HG03045 (cell line): ENCODE measurements around the gene LURAP1L.

Source experiments
- ATAC-seq: cut with Tn5 transposase; IDR thresholded peaks from one replicate; pipeline ENCODE4 v1.9.1; 2021; ENCODE audit warnings: mild to moderate bottlenecking, moderate library complexity; ENCODE audit not compliant: unreplicated experiment

The LURAP1L gene

DNA sequence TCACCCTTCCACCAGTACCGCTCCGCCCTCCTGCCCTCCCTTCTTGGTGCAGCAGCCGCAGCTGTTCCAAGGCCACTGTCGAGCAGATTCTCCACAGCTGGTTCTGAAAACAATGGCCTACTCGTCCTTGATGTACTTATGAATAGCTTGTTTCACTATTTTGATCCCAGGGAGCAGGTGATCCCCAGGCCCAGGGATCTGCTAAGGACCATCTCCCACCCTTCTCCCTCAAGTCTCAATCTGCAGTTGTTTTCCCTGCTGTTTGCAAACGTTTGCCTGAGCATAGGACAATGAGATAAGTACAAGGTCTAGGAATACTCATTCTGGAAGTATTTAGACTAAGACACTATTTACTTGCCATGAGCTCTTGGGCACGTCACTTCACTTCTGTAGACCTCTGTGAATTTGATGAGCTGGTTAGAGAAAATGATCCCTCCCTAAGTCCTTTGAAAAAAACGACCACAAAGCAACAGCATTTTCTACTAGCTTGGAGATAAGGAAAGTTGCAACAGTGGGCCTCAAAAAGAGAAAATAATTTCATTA lies 1.8 kb downstream of the LURAP1L start:
- no peak for ATAC-seq

DNA sequence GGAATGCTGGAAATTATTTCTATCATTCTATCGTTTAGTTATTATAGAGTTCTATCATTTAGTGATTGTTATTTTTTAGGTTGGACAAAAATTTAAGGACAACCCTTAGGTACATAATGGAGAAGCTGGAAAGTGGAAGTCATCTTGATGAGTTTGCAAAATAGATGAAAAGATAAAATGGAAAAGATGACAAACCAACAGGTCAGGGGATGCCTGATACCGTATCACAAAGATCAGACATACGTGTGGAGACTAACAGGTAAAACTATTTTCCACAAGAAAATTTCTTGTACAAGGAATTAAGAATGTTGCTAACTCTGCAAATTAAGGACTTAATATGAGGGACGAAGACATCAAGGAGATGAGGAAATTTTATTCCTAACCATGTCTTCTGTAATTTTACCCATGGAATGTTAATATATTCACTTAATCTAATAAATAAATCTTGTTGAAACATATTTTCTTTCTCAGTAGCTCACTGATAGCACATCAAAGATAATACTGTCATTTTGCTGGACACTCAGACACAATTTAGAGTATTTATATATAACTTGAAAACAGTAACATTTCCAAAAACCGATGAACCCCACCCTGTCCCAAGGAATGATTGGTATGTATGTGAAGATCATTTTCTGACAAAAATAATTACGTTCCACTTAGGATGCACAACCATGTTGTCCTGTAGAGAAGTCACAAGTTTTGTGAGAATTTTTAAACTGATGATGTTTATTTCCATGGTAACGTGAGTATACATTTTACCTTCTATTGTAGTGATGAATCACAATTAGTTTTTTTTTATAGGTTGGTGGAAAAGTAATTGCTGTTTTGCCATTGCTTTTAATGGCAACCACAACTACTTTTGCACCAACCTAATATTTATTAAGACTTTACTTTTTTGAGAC lies 2.6 kb downstream of the LURAP1L start:
- no peak for ATAC-seq

DNA sequence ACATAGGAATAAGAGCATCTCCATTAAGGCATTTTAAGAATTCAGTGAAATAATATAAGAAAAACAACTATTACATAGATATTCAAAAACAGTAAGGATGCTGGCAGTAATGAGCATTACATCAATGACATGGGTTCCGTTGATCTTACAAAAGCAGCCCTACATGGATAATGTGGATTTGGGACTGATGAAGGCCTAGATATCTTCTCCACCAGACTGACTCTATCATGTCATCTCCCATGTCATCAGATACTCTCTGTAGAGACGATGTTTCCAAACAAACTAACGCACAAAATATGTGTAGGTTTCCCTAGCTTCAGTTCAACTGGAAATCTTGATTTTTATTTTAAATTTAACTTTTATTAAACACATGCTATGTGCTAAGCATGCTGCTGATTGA lies 3.6 kb downstream of the LURAP1L start:
- no peak for ATAC-seq

DNA sequence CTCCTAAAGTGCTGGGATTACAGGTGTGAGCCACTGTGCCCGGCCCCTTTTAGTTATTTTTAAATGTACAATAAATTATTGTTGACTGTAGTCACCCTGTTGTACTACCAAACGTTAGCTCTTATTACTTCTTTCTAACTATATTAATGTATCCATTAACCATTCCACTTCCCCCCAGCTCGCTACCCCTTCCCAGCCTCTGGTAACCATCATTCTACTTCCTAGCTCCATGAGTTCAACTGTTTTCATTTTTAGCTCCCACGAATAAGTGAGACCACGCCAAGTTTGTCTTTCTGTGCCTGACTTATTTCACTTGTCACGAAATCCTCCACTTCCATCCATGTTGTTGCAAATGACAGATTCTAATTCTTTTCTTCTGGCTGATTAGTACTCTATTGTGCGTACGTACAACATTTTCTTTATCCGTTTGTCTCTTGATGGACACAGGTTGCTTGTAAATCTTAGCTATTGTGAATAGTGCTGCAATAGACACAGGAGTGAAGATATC lies 6.5 kb downstream of the LURAP1L start:
- no peak for ATAC-seq

DNA sequence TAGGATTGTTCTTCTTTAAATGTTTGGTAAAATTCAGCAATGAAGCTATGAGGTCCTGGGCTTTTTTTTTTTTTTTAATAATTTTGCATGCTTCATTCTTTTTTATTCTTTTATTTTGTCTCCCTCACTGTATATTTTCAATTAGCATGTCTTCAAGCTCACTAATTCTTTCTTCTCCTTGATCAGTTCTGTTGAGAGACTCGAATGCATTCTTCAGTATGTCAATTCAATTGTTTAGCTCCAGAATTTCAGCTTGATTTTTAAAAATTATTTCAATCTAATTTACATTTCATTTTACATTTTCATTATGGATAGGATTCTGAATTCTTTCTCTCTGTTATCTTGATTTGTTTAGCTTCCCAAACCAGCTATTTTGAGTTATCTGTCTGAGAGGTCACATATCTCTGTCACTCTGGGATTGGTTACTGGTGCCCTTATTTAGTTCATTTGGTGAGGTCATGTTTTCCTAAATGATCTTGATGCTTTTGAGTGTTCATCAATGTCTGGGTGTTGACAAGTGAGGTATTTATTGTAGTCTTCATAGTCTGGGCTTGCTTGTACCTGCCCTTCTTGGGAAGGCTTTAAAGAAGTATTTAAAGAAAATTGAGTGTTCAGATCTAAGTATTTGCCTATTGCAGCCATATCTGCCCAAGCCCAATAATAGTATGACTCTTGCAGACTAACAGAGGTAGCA lies 9.1 kb downstream of the LURAP1L start:
- ATAC-seq = no peak

DNA sequence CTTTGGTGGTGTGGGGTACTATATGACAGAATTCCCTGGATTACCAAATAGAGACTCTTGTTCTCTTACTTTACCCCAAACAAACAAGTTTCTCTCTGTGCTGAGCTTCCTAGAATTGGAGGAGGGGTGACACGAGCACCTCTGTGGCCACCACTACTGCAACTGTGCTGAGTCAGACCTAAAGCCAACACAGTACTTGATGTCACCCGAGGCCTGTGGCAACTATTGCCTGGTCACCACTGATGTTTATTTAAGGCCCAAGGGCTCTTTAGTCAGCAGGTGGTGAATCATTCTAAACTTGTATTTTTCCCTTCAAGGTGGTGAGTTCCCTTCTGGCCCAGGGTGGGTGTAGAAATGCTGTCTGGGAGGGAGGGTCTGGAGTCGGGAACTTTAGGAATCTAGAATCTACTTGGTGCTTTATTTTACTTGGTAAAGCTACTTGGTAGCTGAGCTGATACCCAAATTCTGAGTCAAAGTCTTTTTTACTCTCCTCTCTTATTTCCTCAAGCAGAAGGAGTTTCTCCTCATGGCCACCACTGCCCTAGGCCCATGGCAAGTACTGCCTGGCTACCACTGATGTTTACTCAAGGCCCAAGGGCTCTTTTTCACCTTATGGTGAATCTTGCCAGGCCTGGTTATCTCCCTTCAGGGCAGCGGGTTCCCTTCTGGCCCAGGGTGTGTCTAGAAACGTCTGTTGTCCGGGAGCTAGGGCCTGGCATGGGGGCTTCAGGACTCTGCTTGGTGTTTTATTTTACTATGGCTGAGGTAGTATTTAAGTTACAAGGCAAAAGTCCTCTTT lies 9.8 kb downstream of the LURAP1L start:
- ATAC-seq = peak; percentile 81

DNA sequence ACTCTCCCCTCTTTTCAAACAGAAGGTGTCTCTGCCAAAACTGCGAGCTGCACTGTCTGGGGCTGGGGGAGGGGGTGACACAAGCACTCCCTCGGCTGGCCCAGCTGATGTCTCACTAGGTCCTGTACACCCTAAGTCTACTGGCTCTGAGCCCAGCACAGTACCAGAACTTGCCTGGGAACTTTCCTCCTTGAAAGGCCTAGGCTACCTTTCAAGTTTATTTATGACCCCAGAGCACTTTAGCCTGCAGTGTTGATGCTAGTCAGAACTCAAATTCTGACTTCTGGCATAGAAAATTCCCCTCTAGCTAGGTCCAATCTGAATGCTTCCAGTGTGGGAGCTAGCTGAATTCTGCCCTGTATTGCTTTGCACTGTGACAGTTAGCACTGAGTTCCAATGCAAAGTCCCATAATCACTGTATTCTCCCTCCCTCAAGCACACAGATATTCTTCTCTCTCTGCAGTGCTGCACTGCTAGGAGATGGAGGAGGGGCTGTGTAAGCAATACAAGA lies 10.5 kb downstream of the LURAP1L start:
- ATAC-seq = peak; percentile 10

DNA sequence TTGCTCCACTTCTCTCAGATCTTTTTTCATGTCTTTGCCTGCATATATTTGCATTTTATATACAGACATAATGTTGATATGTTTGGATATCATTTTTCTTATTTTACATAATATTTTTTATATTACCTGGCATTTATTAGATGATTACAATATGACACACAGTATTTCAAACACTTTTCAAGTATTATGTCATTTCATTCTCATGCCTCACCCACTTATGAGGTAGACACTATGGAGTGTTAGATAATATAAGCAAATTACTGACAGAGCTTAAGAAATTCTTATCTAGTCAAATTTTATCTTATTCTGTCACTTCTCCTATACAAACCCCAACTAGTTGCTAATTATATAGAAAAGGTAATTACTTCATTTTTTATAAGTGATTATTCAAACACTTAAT lies 11.1 kb downstream of the LURAP1L start:
- no peak for ATAC-seq

DNA sequence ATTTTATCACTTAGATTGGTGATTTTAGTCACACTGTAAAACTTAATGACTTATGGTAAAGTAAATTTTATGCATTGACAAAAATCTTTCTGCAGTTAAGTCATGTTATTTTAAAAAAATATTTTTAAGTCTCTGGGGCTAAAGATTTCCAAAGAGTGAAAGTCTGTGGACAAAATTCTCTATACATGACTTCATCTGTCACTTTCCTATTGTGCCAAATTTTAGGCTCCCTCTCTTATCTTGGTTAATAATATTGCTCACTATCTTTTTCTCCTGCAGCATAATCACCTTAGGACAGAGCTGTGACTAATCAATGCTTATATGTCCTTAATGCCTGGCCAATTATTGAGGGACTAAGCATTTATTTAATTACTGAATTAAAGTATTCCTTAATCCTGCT lies 15.2 kb downstream of the LURAP1L start:
- ATAC-seq = no peak

DNA sequence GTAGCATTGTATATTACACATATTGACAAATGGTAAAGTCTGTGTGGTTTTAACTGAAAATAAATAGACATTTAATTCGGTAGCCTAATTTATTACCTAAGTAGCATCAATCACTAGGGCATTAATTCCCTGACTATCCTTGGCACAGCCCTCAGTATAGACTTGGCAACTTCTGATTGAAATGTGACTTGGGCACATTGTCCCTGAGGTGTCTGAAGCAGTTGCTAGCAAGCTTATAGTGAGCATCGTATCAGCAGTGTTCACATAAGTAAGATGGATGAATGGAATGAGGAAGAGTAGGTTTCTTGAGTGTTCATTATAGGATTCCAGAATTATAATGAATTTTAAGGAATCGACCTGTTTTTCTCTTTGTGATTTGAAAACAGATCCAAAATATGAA lies 16.1 kb downstream of the LURAP1L start:
- no peak for ATAC-seq

DNA sequence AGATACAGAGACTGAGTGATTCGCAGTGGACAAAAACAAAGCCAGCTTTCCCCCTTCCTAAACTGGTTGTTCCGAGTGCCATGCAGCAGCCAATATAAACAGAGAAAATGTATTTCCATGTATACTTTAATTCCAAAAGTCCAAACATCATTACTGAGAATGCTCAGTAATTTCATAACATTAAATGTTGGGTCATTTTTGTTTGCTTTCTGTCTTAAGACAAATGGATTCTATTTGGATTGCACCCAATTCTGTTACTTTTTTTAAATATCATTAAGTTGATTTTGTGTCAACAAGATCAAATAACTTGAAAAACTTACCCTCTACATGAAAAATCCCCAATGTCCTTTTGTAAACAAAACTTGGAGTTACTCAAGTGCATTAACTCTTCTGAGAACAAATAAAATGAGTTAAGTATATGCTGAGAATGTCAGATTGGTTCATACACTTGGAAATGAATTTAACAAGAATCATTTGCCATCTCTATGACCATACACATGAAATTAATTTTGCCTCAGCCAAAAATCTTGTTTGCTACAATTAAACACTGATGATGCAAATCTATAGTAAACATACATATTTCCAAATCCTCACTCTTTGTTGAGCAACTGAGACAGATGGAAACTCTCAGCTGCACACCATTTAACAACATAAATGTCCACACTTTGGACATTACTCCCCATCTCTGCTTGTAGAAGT lies 19.4 kb downstream of the LURAP1L start:
- no peak for ATAC-seq

DNA sequence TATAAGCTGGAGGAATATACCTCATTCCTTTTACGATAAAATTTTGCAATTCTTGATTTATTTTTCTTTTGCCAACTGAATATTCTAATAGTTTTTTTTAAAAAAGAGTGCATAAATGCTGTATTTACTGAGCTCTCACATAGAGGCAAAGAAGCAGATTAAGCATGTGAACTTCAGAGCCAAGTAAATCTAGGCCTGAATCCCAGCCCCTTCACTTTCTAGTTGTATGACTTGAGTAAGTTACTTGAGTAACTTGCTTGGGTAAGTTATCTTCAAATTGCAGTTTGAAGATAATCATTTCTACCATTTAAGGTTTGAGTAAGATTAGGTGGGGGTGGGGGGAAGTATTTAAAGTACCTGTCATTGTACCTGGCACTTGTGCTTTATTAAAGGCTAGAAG lies 21.8 kb downstream of the LURAP1L start:
- no peak for ATAC-seq

DNA sequence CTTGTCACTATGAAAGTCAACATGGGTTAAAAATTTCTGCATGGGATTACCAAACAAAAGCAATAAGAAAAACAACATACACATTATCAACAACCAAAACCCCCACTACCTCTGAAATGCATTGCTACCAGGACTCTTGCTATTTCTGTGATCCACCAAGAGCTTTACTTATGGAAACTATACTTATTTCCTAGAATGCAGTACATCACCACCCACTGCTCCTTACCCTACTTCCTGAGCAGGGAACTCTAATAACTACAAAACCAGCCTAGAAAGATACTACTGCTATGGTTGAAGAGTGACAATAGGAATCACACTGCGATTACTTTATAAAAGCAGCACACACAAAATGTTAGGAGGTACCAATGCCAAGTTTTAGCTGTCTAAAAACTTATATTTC lies 22.2 kb downstream of the LURAP1L start:
- ATAC-seq = no peak

DNA sequence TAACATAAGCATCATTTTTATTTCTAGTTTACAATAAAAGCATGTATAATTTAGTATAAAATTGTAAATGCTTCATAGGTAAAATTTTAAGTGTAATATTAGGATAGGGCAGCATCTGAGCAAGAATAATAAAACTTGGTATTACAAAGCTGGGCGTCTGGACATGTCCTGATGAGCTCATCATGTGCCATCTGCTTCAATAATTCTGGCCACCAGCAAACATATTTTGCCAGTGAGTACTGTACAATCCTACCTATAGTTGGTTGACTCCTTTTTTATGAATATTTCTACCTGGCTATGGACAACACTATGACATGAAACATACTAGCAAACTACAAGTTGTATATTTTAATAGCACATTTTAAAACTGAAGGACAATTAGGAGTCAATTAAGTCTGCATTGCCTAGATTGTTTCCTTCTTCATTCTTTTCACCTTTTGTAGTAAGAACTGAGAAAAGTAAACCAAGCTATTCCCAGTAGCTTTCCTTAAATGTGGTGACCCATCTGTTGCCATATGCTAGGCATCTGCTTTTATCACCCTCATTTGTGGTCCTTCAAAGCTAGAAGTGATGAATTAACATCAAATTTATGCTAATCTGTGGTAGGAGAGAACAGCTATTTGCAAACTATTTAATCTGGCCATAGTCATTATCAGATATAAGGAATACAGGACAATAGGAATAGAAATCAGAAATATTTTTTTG lies 23.4 kb downstream of the LURAP1L start:
- ATAC-seq = no peak

DNA sequence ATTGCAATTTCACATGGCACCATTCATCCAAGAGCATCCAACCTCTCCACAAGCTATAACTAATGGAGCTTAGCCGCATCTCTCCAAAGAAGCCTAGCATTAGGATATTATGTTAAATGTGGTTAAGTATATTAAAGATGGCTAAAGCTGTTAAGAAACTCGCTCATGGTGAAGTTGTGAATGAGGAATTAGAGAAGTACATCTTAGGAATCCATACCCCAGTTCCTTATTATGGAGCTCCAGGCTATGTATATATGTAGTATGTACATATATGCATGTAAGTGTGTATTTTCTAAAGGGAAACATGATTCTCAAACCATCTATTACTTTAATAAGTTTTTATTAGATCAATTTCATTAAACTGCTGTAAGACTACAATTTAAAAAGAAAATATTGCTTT lies 26.4 kb downstream of the LURAP1L start:
- ATAC-seq = no peak

DNA sequence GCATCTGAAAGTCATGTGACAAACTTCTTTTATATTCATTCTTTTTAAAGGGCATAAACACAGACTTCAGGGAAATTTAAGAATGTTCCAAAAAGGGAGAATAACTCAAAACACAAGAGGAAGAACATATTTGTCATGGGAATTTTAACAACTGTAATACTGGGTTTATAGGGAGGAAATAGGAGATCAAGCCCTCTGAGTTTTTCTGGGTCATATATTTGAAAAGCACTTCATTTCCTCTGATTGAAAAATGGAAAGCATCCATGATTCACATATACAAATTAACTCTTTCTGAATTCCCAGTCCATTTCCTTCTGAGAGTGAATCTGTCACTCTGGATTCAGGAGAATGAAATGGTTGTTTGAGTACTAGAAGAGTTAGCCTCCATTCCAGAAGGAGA lies 26.8 kb downstream of the LURAP1L start:
- no peak for ATAC-seq

DNA sequence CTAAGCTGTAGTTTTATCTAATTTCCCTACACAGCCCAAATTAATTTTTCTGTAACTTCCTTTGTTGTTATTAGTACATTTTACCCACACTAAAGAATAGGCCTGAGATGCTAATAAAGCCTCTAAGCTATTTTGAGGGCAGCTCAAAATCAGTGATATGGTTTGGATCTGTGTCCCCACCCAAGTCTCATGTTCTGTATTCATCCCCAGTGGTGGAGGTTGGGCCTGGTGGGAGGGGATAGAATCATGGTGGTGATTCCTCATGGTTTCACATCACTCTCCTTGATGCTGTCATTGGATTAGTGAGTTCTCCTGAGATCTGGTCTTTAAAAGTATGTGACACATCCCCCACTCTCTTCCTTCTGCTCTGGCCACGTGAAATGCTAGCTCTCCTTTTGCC lies 27.3 kb downstream of the LURAP1L start:
- ATAC-seq = no peak

DNA sequence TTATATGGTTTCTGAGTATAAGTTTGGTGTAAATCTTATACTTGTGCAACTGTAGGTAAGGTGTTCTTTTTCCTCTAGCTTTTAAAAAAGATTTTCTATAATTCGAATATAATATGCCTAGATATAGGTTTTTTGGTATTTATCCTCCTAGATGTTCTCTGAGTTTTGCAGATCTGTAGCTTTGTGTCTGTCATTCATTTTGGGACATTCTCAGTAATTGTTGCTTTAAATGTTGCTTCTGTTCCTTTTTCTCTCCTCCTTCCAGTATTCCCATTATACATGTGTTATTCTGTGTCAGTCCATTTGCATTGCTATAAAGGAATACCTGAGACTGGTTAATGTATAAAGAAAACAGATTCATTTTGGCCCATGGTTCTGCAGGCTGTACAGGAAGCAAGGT lies 33.7 kb downstream of the LURAP1L start:
- ATAC-seq = no peak

DNA sequence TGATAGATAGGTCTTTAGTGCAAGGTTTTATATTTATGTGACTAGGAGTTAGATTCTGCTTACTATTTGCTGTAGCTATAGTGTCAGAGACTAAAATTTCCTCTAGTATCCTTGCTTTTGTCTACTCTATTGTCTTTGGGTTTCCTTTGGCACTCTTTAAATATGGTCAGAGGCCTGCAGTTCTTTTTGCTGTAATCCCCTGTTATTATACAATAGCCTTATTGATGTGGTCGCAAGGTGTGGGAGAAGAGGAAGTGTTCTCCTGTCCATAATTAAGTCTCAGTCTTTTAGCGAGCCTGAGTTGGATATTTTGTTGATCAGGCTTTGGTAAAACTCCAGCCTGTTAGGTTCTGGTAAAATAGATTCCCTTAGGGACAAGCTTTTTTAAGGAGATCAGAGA lies 34.9 kb downstream of the LURAP1L start:
- ATAC-seq = no peak

DNA sequence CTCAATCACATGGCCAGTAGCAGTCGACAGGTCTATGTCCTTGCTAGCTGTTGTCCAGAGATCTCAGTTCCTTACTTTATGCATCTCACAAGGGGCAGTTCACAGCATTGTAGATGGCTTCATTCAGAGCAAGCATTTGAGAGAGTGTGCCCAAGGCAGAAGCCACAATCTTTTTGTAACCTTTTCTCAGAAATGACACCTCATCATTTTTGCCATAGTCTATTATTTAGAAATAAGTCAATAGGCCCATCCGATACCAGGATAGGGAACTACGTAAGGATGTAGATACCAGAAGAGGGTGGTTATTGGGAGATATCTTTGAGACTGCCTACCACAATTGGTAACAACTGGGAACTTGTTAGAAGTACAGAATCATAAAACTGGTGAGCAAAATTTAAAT lies 37.1 kb downstream of the LURAP1L start:
- no peak for ATAC-seq
